WTC11 (cell line): ENCODE data around the gene PTPN13.
A peak's percentile ranks its signal among the peaks of the same experiment; 100 is the strongest.

Experiments
- CREB1 ChIP-seq: sonication (generic); formaldehyde crosslinking; IDR thresholded peaks from 2 replicates; pipeline ENCODE4 v1.8.0; 2023; ENCODE audit warnings: mild to moderate bottlenecking, missing genetic modification reagents
- E2F1 ChIP-seq: sonication (generic); formaldehyde crosslinking; IDR thresholded peaks from 2 replicates; pipeline ENCODE4 v1.8.0; 2022; ENCODE audit warnings: mild to moderate bottlenecking, missing genetic modification reagents
- FOXK1 ChIP-seq: sonication (generic); formaldehyde crosslinking; IDR thresholded peaks from 2 replicates; pipeline ENCODE4 v1.8.0; 2022; ENCODE audit warnings: mild to moderate bottlenecking, moderate library complexity, missing genetic modification reagents
- KAT7 ChIP-seq: sonication (generic); formaldehyde crosslinking; IDR thresholded peaks from 2 replicates; pipeline ENCODE4 v1.8.1; 2023; ENCODE audit warnings: missing genetic modification reagents, mild to moderate bottlenecking, borderline replicate concordance
- MAX ChIP-seq: sonication (generic); formaldehyde crosslinking; IDR thresholded peaks from 2 replicates; pipeline ENCODE4 v1.8.0; 2022; ENCODE audit warnings: mild to moderate bottlenecking, missing genetic modification reagents
- SMAD4 ChIP-seq: sonication (generic); formaldehyde crosslinking; IDR thresholded peaks from 2 replicates; pipeline ENCODE4 v1.8.0; 2022; ENCODE audit warnings: mild to moderate bottlenecking, missing genetic modification reagents
- TF ChIP-seq, protein P1 (sequence below): fragments of 200-600 bp; IDR thresholded peaks from 2 replicates; pipeline ENCODE4 v1.8.0; 2022; ENCODE audit warnings: antibody characterized with exemption

DNA sequence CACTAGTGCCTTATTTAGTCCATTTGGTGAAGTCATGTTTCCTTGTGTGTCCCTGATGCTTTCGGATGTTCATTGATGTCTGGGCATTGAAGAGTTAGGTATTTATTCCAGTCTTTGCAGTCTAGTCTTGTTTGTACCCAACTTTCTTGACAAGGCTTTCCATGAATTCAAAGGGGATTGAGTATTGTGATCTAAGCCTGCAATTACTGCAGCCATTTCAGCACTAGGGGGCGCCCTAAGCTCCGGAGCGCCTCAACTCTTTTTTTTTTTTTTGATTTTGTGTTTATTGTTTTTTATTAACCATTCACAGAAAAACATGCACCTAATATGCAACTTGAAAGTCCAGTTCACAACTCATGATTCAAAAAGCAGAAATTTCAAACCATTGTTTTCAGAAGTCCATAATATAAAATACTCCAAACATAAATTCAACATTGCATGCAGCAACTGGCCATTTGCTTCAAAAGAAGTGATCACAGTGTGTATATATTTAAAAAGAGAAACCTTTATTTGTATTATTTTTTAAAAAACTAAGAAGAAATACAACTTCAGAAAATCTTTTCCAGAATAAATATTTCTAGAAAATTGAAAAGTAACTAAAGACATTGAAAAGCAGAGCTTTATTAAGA lies 59.2 kb downstream of the PTPN13 start:
- TF ChIP-seq MAX (CRISPR knock-in tag) (no peak), E2F1 (CRISPR knock-in tag) (no peak), FOXK1 (no peak), KAT7 (no peak), SMAD4 (no peak), CREB1 (CRISPR knock-in tag) (no peak)
- TF ChIP-seq, protein P1, sequence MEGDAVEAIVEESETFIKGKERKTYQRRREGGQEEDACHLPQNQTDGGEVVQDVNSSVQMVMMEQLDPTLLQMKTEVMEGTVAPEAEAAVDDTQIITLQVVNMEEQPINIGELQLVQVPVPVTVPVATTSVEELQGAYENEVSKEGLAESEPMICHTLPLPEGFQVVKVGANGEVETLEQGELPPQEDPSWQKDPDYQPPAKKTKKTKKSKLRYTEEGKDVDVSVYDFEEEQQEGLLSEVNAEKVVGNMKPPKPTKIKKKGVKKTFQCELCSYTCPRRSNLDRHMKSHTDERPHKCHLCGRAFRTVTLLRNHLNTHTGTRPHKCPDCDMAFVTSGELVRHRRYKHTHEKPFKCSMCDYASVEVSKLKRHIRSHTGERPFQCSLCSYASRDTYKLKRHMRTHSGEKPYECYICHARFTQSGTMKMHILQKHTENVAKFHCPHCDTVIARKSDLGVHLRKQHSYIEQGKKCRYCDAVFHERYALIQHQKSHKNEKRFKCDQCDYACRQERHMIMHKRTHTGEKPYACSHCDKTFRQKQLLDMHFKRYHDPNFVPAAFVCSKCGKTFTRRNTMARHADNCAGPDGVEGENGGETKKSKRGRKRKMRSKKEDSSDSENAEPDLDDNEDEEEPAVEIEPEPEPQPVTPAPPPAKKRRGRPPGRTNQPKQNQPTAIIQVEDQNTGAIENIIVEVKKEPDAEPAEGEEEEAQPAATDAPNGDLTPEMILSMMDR = peak; percentile 78
